Measurements from ENCODE around the gene STRA8.
A peak's percentile ranks its signal among the peaks of the same experiment; 100 is the strongest.
"Not testable (repeated sequence)": the region's sequence is repeated elsewhere in the genome, so short reads cannot be mapped to it uniquely, and the experiment has no call there.

The STRA8 gene

GRCh38 chr7:135211179-135211945, 22.3 kb upstream of the STRA8 start, which contains the start of gene WDR91:
WDR91 (minus strand) TSS chr7:135211526; CDS start chr7:135211502, 24 bp downstream.
- no peak for TF ChIP-seq Cebpa-rat (IDR thresholded peaks at IDR 0.05)
- Histone ChIP-seq H3K4me3 (peak within 1 kb of the TSS; percentile 83), H4K20me1 (no peaks in the 10 kb centered on the region), H3K4me1 (peaks cover 43% of the 10 kb centered on the region), H3K27me3 (no peaks in the 10 kb centered on the region), H3K4me2 (peak within 1 kb of the TSS; percentile 80), H3K9me3 (no peaks in the 10 kb centered on the region), H3K27ac (peak within 1 kb of the TSS; percentile 87), H3K9ac (peak within 1 kb of the TSS; percentile 88), H3K36me3 (no peaks in the 10 kb centered on the region)

DNA sequence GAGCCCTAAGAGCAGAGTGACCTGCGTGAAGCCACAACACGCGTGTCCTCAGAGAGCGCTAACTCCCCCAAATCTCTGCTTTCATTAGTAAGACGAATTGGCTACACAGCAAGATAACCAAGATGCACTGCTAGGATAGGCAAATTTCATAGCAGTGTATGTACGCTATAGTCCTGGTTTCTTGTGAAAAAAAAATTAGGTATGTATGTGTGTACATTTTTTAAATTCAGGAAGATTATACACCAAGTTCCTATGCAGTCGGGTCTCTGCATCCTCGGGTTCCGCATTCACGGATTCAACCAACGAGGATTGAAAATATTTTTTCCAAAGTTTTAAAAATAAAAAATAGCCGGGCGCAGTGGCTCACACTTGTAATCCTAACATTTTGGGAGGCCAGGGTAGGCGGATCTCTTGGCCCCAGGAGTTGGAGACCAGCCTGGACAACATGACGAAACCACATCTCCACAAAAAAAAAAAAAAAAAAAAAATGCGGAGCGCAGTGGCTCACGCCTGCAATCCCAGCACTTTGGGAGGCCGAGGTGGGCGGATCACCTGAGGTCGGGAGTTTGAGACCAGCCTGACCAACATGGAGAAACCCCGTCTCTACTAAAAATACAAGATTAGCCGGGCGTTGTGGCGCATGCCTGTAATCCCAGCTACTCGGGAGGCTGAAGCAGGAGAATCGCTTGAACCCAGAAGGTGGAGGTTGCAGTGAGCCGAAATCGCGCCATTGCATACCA, 21.5 kb upstream of the STRA8 start:
- Histone ChIP-seq H3K4me3 (peak overlapping the region; percentile 83), H3K4me1 (peaks cover 36% of the 10 kb centered on the region), H3K27ac (peak overlapping the region; percentile 63; the same call in 1 of the 2 replicates), H3K9ac (peak overlapping the region; percentile 78), H3K4me2 (peak overlapping the region; percentile 80)
- H3K9me3 ChIP-seq, H3K27me3 ChIP-seq, H4K20me1 ChIP-seq, H3K36me3 ChIP-seq: not testable (repeated sequence)

DNA sequence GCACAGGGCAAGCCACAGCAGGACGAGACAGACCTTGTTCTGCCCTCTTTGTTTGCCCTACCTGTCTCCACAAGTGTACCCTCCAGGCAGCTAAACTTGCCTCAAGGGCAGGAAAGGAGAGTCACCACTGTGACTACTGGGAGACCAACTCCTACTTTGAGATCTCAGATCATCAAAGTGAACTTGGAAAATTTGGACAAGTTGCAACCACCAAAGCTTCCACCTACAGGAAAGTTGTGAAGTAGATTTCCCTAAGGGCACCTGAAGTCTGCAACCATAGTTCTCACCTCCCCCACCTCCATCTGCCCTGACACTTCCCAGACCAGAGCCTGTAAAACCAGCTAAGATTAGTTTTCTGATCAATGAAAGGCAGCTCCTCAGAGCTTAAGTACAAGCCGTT, 19.8 kb upstream of the STRA8 start:
- Histone ChIP-seq H3K27ac (no peak overlapping the region), H3K4me2 (no peak overlapping the region), H3K9ac (no peak overlapping the region), H3K9me3 (no peaks in the 10 kb centered on the region), H3K27me3 (no peaks in the 10 kb centered on the region), H3K4me3 (no peak overlapping the region), H3K4me1 (peaks cover 18% of the 10 kb centered on the region), H3K36me3 (no peaks in the 10 kb centered on the region), H4K20me1 (no peaks in the 10 kb centered on the region)
- TF ChIP-seq Cebpa-rat (IDR thresholded peaks at IDR 0.05) = no peak

DNA sequence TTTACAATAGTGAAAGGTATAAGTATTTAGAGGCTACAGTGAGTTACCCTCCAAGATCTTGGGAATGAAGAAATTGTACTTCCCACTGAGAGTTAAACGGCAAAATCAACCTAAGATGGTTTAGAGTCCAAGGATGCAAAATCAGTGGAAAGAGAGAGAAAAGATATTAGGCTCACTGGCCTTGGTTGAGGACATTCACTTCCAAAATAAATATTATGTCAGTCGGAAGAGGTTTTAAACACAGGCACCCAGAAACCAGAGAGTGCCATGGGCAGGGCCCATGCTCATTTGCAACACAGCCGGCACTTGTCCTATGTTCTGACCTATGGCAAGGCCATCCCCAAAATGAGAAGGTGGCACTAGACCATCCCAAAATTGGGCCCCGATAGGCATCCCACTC, 18.5 kb upstream of the STRA8 start:
- Histone ChIP-seq H3K4me1 (peaks cover 5% of the 10 kb centered on the region), H3K9ac (no peak overlapping the region), H3K4me3 (no peak overlapping the region), H3K27ac (no peak overlapping the region), H4K20me1 (no peaks in the 10 kb centered on the region), H3K27me3 (no peaks in the 10 kb centered on the region), H3K36me3 (no peaks in the 10 kb centered on the region), H3K4me2 (no peak overlapping the region), H3K9me3 (0 out of 2 replicates have a peak, but pooled peaks cover under 1% of the 10 kb centered on the region)
- no peak for TF ChIP-seq Cebpa-rat (IDR thresholded peaks at IDR 0.05)

DNA sequence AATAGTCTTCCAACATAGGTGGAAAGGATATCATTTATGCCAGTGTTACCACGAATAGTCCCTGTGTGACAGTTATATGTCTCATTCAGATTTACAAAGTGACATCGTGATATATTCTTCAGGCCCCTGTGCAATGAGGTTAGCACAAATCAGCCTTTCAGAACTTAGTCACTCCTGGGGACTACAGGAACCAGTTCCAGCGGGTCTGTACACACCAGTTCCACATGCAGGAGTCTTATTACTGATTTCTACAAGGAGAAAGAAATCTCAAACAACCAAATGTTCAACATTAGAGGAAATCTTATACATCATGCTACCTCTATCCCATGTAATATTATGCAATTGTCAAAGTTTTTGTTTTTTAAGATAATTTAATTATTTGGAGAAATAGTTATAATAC, 17.9 kb upstream of the STRA8 start:
- Histone ChIP-seq H3K4me2 (no peak overlapping the region), H3K9me3 (peaks cover 6% of the 10 kb centered on the region), H3K9ac (no peak overlapping the region), H3K4me1 (no peaks in the 10 kb centered on the region), H3K27me3 (no peaks in the 10 kb centered on the region), H3K27ac (no peak overlapping the region), H4K20me1 (no peaks in the 10 kb centered on the region), H3K4me3 (no peak overlapping the region), H3K36me3 (no peaks in the 10 kb centered on the region)
- TF ChIP-seq Cebpa-rat (IDR thresholded peaks at IDR 0.05) = no peak

GRCh38 chr7:135217645-135218509, 15.8 kb upstream of the STRA8 start:
- Histone ChIP-seq H3K9me3 (peaks cover 22% of the 10 kb centered on the region), H3K9ac (no peak overlapping the region), H3K4me1 (no peaks in the 10 kb centered on the region), H3K4me3 (no peak overlapping the region), H3K27me3 (no peaks in the 10 kb centered on the region), H3K4me2 (no peak overlapping the region), H3K27ac (no peak overlapping the region), H3K36me3 (no peaks in the 10 kb centered on the region), H4K20me1 (no peaks in the 10 kb centered on the region)
- TF ChIP-seq Cebpa-rat (IDR thresholded peaks at IDR 0.05) = no peak

DNA sequence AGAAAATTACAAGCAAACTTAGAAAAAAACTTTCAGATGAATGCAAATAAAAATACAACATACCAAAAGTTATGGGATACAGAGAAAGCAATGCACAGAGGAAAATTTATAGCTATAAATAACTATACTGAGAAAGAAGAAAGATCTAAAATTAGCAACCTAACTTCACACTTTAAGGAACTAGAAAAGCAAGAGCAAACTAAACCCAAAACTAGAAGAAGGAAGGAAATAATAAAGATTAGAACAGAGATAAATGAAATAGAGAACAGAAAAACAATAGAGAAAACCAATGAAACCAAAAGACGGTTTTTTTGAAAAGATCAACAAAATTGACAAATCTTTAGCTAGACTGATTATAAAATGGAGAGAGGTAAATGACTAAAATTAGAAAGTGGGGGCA, 9.6 kb upstream of the STRA8 start:
- H3K9me3 ChIP-seq = peaks cover 23% of the 10 kb centered on the region
- no peaks in the 10 kb centered on the region for H4K20me1 ChIP-seq
- H3K4me1 ChIP-seq = peaks cover 16% of the 10 kb centered on the region
- no peak overlapping the region for H3K4me3 ChIP-seq
- H3K36me3 ChIP-seq = no peaks in the 10 kb centered on the region
- H3K4me2 ChIP-seq = peak overlapping the region; percentile 13
- no peaks in the 10 kb centered on the region for H3K27me3 ChIP-seq
- no peak overlapping the region for H3K27ac ChIP-seq
- no peak overlapping the region for H3K9ac ChIP-seq
- no peak for TF ChIP-seq Cebpa-rat (IDR thresholded peaks at IDR 0.05)

GRCh38 chr7:135231686-135232085, 2.0 kb upstream of the STRA8 start:
- Histone ChIP-seq H3K9ac (no peak overlapping the region), H4K20me1 (no peaks in the 10 kb centered on the region), H3K4me1 (peaks cover 15% of the 10 kb centered on the region), H3K27ac (no peak overlapping the region), H3K27me3 (no peaks in the 10 kb centered on the region), H3K9me3 (peaks cover 3% of the 10 kb centered on the region), H3K4me2 (no peak overlapping the region), H3K4me3 (no peak overlapping the region), H3K36me3 (no peaks in the 10 kb centered on the region)
- no peak for TF ChIP-seq Cebpa-rat (IDR thresholded peaks at IDR 0.05)

DNA sequence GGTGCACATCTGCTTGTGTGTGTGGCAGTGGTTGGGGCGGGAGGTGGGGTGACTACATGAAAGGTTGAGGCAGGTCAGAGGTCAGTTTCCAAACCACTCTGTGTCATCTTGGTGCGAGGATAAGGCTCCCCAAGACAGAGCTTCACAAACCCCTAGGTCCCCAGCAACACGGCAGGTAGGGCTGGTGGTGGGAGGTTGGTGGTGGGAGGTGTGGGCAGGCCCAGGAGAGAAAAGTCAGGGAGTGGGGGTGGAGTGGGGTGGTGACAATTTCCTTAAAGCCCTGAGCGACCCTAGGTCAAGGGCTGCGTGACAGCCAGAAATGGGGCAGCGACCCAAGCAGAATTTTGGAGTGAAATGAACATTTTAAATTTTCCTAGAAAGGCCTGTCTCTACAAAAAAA, 1.6 kb upstream of the STRA8 start:
- Histone ChIP-seq H3K27ac (no peak overlapping the region), H3K27me3 (no peaks in the 10 kb centered on the region), H3K9ac (no peak overlapping the region), H3K9me3 (peaks cover 3% of the 10 kb centered on the region), H3K4me1 (peaks cover 19% of the 10 kb centered on the region), H3K4me3 (no peak overlapping the region), H3K4me2 (no peak overlapping the region), H3K36me3 (no peaks in the 10 kb centered on the region), H4K20me1 (no peaks in the 10 kb centered on the region)
- no peak for TF ChIP-seq Cebpa-rat (IDR thresholded peaks at IDR 0.05)

All from BLaER1 (cell line).